Measurements from ENCODE around the gene MUCL3. TPM values are rescaled to one million over a fixed set of nuclear protein-coding genes. Genes with fewer than 3 reads are reported as not detected.

The MUCL3 gene
- total RNA-seq, 1 experiment from 2014 or later, result 0.15 TPM

GRCh38 chr6:30963641-30964040, 22.9 kb downstream of the MUCL3 start (continued):
- TF ChIP-seq TCF7L2 (IDR thresholded peaks at IDR 0.05; ENCODE audit: borderline replicate concordance, extremely low read depth, insufficient read depth, insufficient read length) (no peak), ATF3 (IDR thresholded peaks at IDR 0.05) (no peak), EGR1 (IDR thresholded peaks at IDR 0.05; ENCODE audit: low read depth) (no peak), EZH2phosphoT487 (IDR thresholded peaks at IDR 0.05; ENCODE audit: borderline replicate concordance) (no peak), EZH2 (IDR thresholded peaks at IDR 0.05) (no peak), POLR2AphosphoS5 (IDR thresholded peaks at IDR 0.05; ENCODE audit: low read depth, low read length) (no peak), JUND (IDR thresholded peaks at IDR 0.05) (no peak; the same call in 1 of the 2 replicates)

- no peak for TF ChIP-seq ZBTB33 (IDR thresholded peaks at IDR 0.05; ENCODE audit: extremely low read depth, insufficient replicate concordance, low read length)
- no peaks in the 10 kb centered on the region; a peak in 1 of 4 replicates for H3K4me1 ChIP-seq (ENCODE audit: control insufficient read depth in 1 of 2, insufficient read depth in 2 of 2, low read length in 2 of 2)
- no peak overlapping the region for H3K27ac ChIP-seq (ENCODE audit: low read depth, low read length)
- intact Hi-C loops (cut with micrococcal nuclease), result no loop called here
- no peaks in the 10 kb centered on the region for H3K36me3 ChIP-seq (ENCODE audit: control insufficient read depth in 1 of 2, insufficient read depth in 2 of 2, low read length in 2 of 2)
- CTCF ChIA-PET, result no interaction called here
- POLR2A ChIA-PET, result no interaction called here
- BruUV-seq (replicated peaks), result no TSS peak
- DNase-seq (ENCODE audit: low read depth, low spot score) (no peak), ATAC-seq (no peak)
- no peaks in the 10 kb centered on the region for H3K9me2 ChIP-seq (ENCODE audit: insufficient read depth)
- H3K4me2 ChIP-seq (ENCODE audit: low read length), result no peak overlapping the region
- no peak overlapping the region for H3K9ac ChIP-seq (ENCODE audit: low read length)
- H2AFZ ChIP-seq (ENCODE audit: low read depth, low read length, poor library complexity, severe bottlenecking), result no peak overlapping the region
- H3K79me2 ChIP-seq (ENCODE audit: insufficient read depth, low read length), result no peaks in the 10 kb centered on the region
- H3K27me3 ChIP-seq (ENCODE audit: insufficient read depth, low read length), result no peaks in the 10 kb centered on the region
- H3K4me3 ChIP-seq (replicated peaks in 1 of 2; ENCODE audit: low read depth in 1 of 2, low read length in 2 of 2), result no peak overlapping the region
- no peaks in the 10 kb centered on the region for H3K9me3 ChIP-seq (ENCODE audit: control insufficient read depth in 1 of 2, insufficient read depth in 1 of 2, low read depth in 1 of 2, low read length in 2 of 2)
- no peaks in the 10 kb centered on the region for H4K20me1 ChIP-seq (ENCODE audit: insufficient read depth)
- RAD21 ChIA-PET (ENCODE audit: low non-redundant PET in 1 of 2, low total read pairs in 2 of 2, uncharacterized antibody in 2 of 2, unreplicated experiment in 2 of 2), result no interaction called here
Observed at GRCh38 chr6:30964075-30964474, 23.3 kb downstream of the MUCL3 start.
